ENCODE measurements around the gene PPT2.

GRCh38 chr6:32112431-32112980 lies 41.4 kb upstream of the PPT2 start:
- TF ChIP-seq CTCF (IDR thresholded peaks at IDR 0.05), result no peak
- TF ChIP-seq POLR2A (IDR thresholded peaks at IDR 0.05), result no peak

Data from thyroid gland (tissue), 4 donors.